ENCODE data around the gene STK11IP. TPM values are rescaled to one million over a fixed set of nuclear protein-coding genes. Genes with fewer than 3 reads are reported as not detected.

Gene STK11IP
- total RNA-seq, 1 donor: 11.7 TPM

DNA sequence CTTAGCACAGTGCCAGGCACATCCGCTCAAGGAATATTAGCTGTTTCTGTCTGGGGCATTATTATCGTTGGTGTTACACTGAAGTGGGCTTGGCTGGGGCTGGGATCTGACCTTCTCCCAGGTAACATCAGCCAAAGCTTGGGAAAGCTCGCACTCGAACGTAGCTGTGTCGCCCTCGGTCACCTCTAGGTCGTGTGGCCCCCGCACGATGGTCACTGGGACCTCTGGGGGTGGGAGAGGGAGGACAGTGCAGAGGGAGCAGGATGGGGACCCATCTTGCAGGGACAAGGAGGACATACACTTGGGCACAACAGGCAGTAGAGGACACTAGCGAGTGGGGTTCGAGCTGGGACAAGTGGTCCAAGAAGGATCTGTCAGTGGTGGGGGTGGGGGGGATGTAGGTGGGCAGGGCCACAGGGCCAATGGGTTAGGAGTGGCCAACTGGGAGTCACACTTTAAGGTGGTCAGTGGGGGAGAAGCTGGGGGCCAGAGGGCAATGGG is 44.1 kb upstream of the STK11IP start:
- no peak for DNase-seq (ENCODE audit: low read depth)
- H3K4me3 ChIP-seq (ENCODE audit: low read depth, low read length): no peak overlapping the region
- TF ChIP-seq, protein P1, sequence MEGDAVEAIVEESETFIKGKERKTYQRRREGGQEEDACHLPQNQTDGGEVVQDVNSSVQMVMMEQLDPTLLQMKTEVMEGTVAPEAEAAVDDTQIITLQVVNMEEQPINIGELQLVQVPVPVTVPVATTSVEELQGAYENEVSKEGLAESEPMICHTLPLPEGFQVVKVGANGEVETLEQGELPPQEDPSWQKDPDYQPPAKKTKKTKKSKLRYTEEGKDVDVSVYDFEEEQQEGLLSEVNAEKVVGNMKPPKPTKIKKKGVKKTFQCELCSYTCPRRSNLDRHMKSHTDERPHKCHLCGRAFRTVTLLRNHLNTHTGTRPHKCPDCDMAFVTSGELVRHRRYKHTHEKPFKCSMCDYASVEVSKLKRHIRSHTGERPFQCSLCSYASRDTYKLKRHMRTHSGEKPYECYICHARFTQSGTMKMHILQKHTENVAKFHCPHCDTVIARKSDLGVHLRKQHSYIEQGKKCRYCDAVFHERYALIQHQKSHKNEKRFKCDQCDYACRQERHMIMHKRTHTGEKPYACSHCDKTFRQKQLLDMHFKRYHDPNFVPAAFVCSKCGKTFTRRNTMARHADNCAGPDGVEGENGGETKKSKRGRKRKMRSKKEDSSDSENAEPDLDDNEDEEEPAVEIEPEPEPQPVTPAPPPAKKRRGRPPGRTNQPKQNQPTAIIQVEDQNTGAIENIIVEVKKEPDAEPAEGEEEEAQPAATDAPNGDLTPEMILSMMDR (IDR thresholded peaks at IDR 0.05; ENCODE audit: insufficient read depth, low read length): no peak

GRCh38 chr2:219554350-219554749 is 43.3 kb upstream of the STK11IP start:
- no peak for DNase-seq (ENCODE audit: low read depth)
- H3K4me3 ChIP-seq (ENCODE audit: low read depth, low read length): no peak overlapping the region
- TF ChIP-seq, protein P1 (IDR thresholded peaks at IDR 0.05; ENCODE audit: insufficient read depth, low read length): no peak

- no peak overlapping the region for H3K4me3 ChIP-seq (ENCODE audit: low read depth, low read length)
- no peak for DNase-seq (ENCODE audit: low read depth)
- TF ChIP-seq, protein P1 (IDR thresholded peaks at IDR 0.05; ENCODE audit: insufficient read depth, low read length): no peak
Measured at GRCh38 chr2:219555956-219556355, 41.7 kb upstream of the STK11IP start.

GRCh38 chr2:219556413-219556812 is 41.2 kb upstream of the STK11IP start:
- TF ChIP-seq, protein P1 (IDR thresholded peaks at IDR 0.05; ENCODE audit: insufficient read depth, low read length): no peak
- H3K4me3 ChIP-seq (ENCODE audit: low read depth, low read length): no peak overlapping the region
- DNase-seq (ENCODE audit: low read depth): no peak

- TF ChIP-seq, protein P1 (IDR thresholded peaks at IDR 0.05; ENCODE audit: insufficient read depth, low read length): no peak
Measured at GRCh38 chr2:219557320-219557719, 40.3 kb upstream of the STK11IP start.

GRCh38 chr2:219557791-219558785 is 39.6 kb upstream of the STK11IP start:
- no peak for DNase-seq (ENCODE audit: low read depth)
- TF ChIP-seq, protein P1 (IDR thresholded peaks at IDR 0.05; ENCODE audit: insufficient read depth, low read length): no peak
- no peak overlapping the region for H3K4me3 ChIP-seq (ENCODE audit: low read depth, low read length)

More at GRCh38 chr2:219557320-219557719, 40.3 kb upstream of the STK11IP start:
- no peak for DNase-seq (ENCODE audit: low read depth)
- H3K4me3 ChIP-seq (ENCODE audit: low read depth, low read length): no peak overlapping the region

All from fibroblast of the aortic adventitia (primary cell).